ENCODE measurements around the gene ADIPOR2. TPM values are rescaled to one million over a fixed set of nuclear protein-coding genes. Genes with fewer than 3 reads are reported as not detected.
"Not testable (repeated sequence)": the region's sequence is repeated elsewhere in the genome, so short reads cannot be mapped to it uniquely, and the experiment has no call there.

The ADIPOR2 gene
- polyA plus RNA-seq, 3 donors: 45.9 to 50.6 (median 47.0) TPM

DNA sequence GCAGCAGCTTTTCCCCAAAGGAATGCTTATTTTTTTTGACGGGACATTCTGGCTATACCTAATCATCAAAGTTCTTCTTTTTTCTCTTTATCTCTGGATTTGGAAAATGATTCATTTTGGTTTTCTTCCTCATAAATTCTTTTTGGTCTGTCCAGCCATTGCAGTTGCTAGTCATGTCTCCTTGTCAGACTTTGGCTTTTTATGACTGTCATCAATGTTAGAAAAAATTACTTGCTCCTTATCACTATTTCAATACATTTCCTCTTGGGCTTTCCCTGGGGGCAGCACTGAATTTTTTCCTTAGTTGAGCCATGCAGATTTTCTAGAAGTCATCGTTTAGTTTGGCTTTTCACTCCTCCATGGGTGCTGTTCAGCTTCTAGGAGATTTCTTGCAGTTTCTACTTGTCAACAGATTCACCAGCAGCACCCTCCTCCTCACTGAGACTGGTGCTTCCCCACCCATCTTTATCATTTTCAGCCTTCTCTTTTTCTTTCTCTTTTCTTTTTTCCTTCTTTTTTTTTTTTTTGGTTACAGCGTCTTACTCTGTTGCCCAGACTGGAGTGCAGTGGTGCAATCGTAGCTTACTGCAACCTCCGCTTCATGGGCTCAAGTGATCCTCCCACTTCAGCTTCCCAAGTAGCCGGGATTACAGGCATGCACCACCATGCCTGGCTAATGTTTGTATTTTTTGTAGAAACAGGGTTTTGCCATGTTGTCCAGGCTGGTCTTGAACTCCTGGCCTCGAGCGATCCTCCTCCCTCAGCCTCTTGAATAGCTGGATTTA, 5.2 kb downstream of the ADIPOR2 start:
- no peak for DNase-seq (ENCODE audit: extremely low read depth in 1 of 11, low read depth in 9 of 11, low spot score in 4 of 11)

DNA sequence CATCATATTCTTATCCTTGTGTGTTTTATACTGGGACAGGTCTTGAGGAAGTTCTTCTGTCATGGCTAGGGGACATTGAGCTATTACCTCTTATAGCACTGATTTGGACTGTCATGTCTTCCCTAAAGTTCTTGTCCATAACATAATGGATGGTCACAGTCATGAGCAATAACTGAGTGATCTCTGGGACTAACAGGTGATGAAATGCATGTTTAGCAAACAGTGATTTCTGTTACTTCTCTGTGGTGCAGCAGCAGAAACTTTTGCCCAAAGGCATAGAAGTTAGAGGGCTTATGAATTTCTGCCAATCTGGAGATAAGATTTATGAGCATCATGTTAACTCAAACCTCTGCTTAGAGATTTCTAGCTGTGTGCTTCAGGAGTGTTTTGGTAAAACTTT, 5.9 kb downstream of the ADIPOR2 start:
- DNase-seq (ENCODE audit: extremely low read depth in 1 of 11, low read depth in 9 of 11, low spot score in 4 of 11): no peak

DNA sequence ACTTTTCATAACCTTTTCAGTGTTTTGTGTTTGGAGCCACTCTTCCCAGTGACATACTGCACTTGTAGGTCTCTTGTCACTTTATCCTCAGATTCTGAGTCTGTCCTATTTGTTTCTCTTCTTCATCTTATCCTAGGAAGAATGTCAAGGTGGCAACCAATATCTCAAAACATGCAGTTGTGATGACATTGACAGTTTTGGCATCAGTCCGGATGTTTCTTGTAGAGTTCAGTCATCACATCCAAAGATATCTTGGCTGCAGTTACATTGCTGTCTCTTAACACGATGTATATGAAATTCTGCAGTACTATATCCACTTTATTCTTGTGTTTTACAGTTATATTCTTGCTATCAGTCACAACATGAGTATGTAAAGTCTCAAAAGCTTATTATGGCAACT, 6.4 kb downstream of the ADIPOR2 start:
- no peak for DNase-seq (ENCODE audit: extremely low read depth in 1 of 11, low read depth in 9 of 11, low spot score in 4 of 11)

DNA sequence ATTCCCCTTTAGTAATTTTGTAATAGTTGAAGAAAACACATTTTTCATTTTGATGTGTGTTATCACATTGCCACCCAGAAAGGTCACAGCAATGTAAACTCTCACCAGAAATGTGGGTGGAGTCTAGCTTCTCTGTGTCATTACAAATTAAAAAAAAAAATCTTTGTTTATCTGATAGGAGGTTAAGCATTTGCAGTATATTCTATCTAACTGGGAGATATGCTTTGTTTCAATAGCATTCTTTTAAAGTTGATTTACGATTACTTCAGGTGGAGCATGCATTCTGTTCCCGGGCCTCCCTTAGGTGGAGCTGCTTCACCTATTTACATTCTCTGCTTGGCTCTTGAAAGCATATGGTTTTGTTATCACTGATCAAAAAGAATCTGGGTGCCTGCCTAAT, 7.8 kb downstream of the ADIPOR2 start:
- DNase-seq (ENCODE audit: extremely low read depth in 1 of 11, low read depth in 9 of 11, low spot score in 4 of 11): no peak

DNA sequence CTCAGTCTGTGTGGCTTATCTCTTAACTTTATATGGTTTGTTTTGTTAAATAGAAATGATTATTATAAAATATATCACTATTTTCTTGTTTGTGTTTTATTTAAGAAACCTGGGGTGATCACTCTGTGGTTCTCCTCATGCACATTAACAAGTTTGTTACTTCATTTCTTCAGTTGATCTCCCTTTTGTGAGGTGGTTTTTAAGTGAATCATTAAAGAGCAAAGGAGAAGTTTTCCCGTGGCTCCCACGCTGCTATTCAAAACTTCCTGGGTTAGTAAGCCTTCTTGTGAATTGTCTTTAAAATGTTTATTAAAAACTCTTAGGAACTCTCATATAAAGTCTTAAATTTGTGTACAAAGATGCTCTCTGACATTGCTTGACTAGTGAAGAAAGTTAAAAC, 11.8 kb downstream of the ADIPOR2 start:
- DNase-seq (ENCODE audit: extremely low read depth in 1 of 11, low read depth in 9 of 11, low spot score in 4 of 11): no peak

DNA sequence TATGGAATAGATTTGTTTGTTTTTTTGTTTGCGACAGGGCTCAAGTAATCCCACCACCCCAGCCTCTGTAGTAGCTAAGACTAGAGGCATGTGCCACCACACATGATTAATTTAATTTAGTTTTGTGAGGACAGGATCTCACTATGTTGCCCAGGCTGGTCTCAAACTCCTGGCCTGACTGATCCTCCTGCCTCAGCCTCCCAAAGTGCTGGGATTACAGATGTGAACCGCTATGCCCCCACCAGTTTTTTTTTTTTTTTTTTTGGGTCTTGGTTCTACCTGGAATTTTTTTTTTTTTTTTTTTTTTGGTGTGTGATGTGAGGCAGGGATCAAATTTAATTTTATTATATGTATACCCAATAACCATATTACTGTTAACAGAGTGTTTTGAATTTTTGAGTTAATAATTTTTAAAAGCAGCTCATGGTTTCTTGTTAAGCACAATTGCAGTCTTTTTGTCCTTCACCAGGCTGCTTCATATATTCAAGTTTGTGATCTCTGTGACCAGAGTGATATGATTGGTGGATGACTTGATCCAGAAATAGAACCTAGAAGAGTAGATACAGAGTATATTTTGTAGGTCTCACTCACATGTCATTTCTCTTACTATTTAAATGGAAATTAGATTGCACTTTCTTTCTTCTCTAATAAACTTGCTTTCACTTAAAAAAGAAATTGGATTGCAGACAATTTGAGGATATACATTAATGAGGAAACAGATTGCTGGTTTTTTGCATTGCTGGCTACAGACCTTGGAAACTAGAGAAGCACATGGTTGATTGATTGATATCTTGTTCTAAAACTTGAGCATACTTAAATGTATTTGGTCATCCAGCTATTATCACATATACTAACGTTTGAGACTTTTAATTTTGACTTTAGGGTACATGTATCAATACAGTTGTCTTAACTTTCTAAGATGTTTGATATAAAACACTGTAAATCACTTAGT, 13.2 kb downstream of the ADIPOR2 start:
- no peak for DNase-seq (ENCODE audit: extremely low read depth in 1 of 11, low read depth in 9 of 11, low spot score in 4 of 11)

DNA sequence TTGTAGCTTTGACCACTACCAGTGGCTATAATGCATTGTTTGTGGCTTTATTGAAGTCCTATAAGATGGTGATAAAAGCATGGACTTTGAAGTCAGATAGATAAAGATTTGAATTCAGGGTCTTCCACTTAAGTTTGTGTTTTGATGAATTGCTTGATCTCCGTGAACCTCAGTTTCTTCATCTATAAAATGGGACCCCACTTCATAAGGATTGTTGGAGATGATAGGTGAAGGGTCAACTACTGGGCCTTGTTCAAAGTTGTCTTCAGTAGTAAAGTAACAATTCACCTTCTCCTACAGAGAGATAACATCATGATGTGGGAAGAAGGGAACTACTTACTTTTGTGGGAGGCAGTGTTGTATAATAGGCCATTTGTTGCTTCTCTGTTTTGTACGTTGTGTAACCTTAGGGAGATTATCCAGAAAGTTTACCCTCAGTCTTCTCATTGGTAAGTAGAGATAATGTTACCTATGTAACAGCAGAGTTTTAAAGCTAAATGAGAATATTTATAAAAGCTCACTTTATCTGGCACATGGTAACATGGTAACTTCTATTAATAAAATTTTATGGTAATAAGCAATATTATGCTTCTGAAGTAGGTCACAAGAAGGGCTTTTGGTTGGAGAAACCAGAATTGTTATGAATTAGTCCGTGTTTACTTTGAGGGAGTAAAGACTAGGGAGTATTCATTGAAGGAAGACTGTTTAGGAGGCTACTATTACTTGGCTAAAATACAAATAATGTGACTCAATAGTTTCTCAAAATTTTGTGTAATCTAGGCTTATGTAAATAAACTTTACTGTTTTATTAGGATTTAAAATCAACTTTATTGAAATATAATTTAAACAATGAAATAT, 15.1 kb downstream of the ADIPOR2 start:
- DNase-seq (ENCODE audit: extremely low read depth in 1 of 11, low read depth in 9 of 11, low spot score in 4 of 11): no peak

DNA sequence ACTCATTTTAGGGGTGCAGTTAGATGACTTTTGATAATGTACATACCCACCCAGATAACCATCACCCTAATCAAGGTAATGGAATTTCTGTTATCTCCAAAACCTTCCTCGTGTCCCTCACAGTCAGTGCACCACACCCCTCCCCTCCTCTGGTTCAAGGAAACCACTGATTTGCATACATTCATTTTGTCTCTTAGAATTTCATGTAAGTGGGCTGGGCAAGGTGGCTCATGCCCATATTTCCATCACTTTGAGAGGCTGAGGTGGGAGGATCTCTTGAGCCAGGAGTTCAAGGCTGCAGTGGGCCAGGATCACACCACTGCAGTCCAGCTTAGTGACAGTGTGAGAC, 15.7 kb downstream of the ADIPOR2 start:
- no peak for DNase-seq (ENCODE audit: extremely low read depth in 1 of 11, low read depth in 9 of 11, low spot score in 4 of 11)

DNA sequence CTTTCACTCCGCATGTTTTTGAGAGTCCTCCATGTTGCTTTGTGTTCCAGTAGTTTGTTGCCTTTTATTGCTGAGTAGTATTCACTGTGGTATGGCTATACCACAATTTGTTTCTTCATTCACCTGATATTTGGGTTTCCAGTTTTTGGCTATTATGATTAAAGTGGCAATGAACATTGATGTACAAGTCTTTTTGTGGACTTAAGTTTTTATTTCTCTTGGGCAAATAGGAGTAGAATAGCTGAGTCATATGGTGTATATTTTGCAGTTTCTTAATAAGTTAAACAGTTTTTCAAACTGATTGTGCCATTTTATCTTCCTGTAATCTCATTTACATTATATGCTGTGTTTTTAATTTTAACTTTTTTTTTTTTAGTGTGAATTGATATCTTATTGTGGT, 16.2 kb downstream of the ADIPOR2 start:
- no peak for DNase-seq (ENCODE audit: extremely low read depth in 1 of 11, low read depth in 9 of 11, low spot score in 4 of 11)

DNA sequence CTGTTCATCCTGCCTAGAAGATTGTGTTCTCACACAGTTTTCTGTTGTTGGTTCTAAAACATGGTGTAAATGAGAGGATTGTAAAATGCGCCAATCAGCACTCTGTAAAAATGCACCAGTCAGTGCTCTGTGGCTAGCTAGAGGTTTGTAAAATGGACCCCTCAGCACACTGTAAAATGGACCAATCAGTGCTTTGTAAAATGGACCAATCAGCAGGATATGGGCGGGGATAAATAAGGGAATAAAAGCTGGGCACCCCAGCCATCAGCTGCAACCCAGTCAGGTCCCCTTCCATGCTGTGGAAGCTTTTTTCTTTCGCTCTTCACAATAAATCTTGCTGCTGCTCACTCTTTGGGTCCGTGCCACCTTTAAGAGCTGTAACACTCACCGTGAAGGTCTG, 19.1 kb downstream of the ADIPOR2 start:
- DNase-seq (ENCODE audit: extremely low read depth in 1 of 11, low read depth in 9 of 11, low spot score in 4 of 11): not testable (repeated sequence)

DNA sequence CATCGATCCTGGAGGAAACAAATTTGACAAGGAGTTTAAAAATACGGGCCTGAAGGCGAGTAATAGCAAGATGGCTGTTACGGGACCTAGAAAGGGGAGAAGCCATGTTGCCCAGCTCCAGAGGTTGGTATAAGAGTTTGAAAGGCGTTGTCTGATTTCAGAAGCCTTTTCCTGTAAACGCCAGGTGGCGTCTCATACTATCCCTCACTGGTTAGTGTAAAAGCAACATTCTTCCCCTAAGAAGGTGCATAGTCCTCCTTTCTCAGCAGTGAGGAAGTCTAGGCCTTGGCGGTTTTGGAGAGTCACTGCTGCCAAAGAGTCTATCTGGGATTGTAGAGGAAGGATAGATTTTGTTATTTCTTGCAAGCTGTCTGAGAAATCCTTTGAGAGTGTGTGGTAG, 20.0 kb downstream of the ADIPOR2 start:
- DNase-seq (ENCODE audit: extremely low read depth in 1 of 11, low read depth in 9 of 11, low spot score in 4 of 11): not testable (repeated sequence)

DNA sequence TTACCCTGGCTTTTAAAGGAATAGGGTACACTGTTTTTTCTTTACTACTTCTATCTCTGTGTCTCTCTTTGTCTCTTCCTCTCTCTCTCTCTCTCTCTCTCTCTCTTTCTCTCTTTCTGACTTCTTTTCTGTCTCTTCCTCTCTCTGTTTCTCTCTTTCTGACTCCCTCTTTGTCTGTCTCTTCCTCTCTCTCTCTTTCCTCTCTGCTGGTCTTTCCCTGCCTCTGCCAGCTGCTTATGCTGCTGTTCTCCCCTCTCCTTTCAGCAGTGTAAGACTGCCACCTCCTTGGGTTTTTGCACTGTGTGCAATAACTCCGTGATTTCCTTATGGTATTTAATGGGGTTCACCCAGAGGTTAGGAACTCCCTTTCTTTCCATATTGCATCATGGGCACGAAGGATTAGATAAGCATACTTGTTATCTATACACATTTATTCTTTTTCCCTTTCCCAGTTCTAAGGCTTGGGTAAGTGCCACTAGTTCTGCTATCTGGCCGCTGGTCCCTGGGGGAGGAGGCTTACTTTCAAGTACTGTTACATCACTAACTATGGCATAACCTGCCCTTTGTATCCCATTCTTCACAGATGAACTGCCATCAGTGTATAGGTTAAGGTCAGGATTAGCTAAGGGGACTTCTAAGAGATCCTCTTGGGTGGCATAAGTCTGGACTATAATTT, 20.8 kb downstream of the ADIPOR2 start:
- not testable (repeated sequence) for DNase-seq (ENCODE audit: extremely low read depth in 1 of 11, low read depth in 9 of 11, low spot score in 4 of 11)

DNA sequence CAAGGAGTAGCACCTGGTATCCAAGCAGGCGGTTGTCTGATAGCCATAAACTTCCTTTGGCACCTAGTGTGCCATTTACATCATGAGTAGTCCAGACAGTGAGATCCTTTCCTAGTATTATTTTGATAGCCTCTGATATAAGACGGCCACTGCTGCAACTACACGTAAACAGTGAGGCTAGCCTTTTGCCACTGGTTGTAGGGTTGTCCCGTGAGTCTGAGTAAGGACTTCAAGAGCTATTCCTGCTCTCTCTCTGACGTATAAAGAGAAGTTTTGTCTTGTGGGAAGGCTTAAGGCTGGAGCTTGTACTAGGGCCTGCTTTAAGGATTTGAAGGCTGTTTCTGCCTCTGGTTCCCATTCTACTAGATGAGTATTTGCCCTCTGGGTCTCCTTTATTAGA, 21.4 kb downstream of the ADIPOR2 start:
- not testable (repeated sequence) for DNase-seq (ENCODE audit: extremely low read depth in 1 of 11, low read depth in 9 of 11, low spot score in 4 of 11)

DNA sequence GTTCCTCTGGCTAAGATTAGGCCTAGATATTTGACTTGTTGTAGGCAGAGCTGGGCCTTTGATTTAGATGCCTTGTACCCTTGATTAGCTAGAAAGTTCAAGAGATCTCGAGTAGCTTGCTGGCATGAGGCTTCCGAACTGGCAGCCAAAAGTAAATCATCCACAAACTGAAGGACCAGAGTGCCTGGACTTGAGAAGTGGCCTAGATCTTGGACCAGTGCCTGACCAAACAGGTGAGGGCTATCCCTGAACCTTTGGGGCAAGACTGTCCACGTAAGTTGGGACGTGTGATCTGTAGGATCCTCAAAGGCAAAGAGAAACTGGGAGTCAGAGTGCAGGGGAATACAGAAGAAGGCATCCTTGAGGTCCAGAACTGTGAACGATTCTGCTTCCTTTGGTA, 22.0 kb downstream of the ADIPOR2 start:
- DNase-seq (ENCODE audit: extremely low read depth in 1 of 11, low read depth in 9 of 11, low spot score in 4 of 11): not testable (repeated sequence)

DNA sequence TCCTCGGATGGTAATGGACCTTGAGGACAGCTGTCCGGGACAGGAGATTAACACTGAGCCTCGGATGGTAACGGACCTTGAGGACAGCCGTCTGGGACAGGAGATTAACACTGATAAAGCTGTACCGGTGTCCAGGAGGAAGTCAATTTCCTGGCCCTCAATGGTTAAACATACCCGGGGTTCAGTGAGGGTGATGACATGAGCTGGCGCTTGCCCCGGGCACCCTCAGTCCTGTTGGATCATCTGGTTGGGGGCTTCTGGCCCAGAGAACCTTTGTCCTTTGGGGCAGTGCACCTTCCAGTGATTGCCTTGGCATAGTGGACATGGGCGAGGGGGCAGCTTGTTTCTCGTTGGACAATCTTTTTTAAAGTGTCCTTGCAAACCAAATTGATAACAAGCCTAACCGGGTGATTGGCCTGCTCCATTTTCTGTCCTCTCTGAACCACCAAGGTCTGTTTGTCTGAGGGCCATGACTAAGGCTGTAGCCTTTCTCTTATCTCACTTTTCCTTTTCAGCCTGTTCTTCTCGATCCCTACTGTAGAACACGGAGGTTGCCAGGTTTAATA, 23.0 kb downstream of the ADIPOR2 start:
- DNase-seq (ENCODE audit: extremely low read depth in 1 of 11, low read depth in 9 of 11, low spot score in 4 of 11): not testable (repeated sequence)

DNA sequence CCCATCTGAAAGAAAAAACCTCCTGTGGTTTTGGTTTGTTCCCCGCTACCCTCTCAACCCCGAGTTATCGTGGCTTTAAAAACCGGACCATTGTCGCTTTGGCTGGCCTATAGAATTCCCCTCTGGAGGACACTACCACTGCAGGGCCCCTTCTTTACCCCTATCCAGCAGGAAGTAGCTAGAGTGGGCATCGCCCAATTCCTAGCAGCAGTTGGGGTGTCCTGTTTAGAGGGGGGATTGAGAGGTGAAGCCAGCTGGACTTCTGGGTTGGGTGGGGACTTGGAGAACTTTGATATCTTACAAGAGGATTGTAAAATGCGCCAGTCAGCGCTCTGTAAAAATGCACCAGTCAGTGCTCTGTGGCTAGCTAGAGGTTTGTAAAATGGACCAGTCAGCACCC, 24.6 kb downstream of the ADIPOR2 start:
- DNase-seq (ENCODE audit: extremely low read depth in 1 of 11, low read depth in 9 of 11, low spot score in 4 of 11): not testable (repeated sequence)

DNA sequence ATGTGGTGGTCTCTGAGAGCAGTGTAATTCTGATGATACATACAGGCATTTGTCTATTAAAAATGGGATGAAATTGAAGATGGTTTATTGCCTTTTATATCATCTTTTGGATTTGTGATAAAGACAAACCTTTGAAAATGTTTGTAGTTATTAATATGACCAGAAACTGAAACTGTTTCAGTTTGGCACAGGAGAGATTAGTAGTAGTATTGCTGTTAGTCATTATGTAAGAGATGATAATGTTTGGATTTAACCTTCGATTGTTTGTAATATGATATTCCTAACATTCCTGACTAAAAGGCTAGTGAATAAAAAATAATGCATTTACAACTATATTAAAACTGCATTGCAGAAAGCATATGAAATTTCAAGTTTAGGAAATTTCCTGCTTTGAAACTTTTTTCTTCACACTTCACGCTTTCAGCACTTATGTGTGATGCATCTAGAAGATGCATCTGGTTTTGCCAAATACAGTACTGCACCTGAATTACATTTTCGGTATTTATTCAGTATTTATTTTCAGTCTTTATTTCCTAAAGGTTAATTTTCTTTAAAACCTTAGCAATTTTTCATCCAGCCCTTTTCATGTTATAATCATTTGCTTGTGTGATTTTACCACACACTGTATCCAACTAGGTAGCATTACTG, 25.5 kb downstream of the ADIPOR2 start:
- DNase-seq (ENCODE audit: extremely low read depth in 1 of 11, low read depth in 9 of 11, low spot score in 4 of 11): no peak

DNA sequence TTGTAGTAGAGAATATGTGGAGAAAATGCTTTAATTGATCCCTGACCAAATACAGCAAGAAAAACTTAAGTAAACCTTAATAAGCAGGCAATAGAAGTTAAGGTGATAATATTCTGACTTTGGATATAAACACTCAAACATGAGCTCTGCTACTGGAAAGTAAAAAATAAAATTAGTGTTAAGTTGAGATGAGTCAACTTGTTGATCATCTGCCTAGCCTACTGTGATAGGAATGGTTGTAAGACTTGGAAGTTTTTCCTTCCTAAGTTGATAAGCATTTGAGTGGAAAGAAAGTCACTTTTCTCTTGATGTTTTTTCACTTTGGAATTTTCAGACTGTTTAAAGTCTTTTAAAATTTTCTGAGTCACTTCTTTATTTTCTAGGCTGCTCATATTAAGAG, 26.0 kb downstream of the ADIPOR2 start:
- no peak for DNase-seq (ENCODE audit: extremely low read depth in 1 of 11, low read depth in 9 of 11, low spot score in 4 of 11)

Data from renal cortex interstitium (tissue), 11 donors.